AG09309 (cell line): ENCODE results near the gene TRAPPC11.

ENCODE experiments used
- DNase-seq: peaks from one replicate; pipeline ENCODE4 v3.0.0-alpha.2; 2010; ENCODE audit warnings: low read depth
- H3K4me3 ChIP-seq: 2 replicates; pipeline ENCODE4 v1.5.1; 2011; ENCODE audit warnings: mild to moderate bottlenecking, low read depth, low read length, moderate library complexity; ENCODE audit not compliant: control insufficient read depth
- CTCF ChIP-seq: IDR thresholded peaks from 2 replicates; pipeline ENCODE4 v1.5.1; 2011; ENCODE audit warnings: mild to moderate bottlenecking, low read depth, low read length, inconsistent platforms; ENCODE audit not compliant: insufficient read depth, control insufficient read depth; ENCODE audit errors: missing control alignments

The TRAPPC11 gene

DNA sequence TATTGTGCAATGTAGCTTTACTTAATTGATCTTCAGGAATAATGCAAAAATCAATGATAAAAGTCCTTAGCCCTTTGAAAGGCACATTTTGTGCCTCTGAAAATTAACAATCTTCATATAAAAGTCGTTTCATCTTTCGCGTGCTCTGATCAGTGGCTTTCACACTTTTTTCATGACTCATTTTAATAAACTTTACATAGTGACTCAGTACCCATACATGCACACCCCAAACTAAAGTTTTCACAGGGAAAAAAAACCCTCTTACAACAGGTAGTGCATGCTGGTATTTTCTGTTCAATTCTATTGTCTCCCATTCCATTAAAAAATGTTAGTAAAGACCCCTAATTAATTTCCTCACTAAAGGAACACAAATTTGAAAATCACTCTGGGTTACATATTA lies 21.6 kb upstream of the TRAPPC11 start:
- no peak for DNase-seq
- no peak overlapping the region for H3K4me3 ChIP-seq
- TF ChIP-seq CTCF: no peak

DNA sequence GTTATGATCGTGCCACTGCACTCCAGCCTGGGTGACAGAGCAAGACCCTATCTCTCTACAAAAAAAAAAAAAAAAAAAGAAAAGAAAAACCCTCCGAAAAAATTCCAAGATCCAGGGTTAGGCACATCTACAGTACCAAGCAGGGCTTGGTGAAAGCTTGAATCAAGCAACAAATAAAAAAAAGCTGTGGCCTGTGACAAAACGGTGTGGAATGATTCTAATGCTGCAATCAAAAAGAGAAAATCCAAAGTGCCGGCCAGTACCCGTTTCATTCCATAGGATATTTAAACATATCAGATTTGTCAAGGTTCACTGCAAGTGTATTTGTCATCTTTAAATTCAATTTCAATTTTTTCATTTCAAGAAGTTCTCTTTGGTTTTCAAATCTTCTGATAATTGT lies 20.7 kb upstream of the TRAPPC11 start:
- TF ChIP-seq CTCF: no peak
- H3K4me3 ChIP-seq: no peak overlapping the region

GRCh38 chr4:183639291-183639690 lies 19.8 kb upstream of the TRAPPC11 start:
- DNase-seq: no peak
- no peak for TF ChIP-seq CTCF
- H3K4me3 ChIP-seq: no peak overlapping the region

More for the DNA sequence above, 20.7 kb upstream of the TRAPPC11 start:
- DNase-seq: peak; percentile 32

- no peak for TF ChIP-seq CTCF
- no peak overlapping the region for H3K4me3 ChIP-seq
- no peak for DNase-seq
These were observed 13.8 kb upstream of the TRAPPC11 start for GRCh38 chr4:183645326-183645725.

- no peak for TF ChIP-seq CTCF
- H3K4me3 ChIP-seq: peak overlapping the region; percentile 64
- DNase-seq: no peak
These were observed 1.5 kb upstream of the TRAPPC11 start for GRCh38 chr4:183657564-183657963.

GRCh38 chr4:183658362-183659028 lies 598 bp upstream of the TRAPPC11 start:
- H3K4me3 ChIP-seq: peak overlapping the region; percentile 64
- TF ChIP-seq CTCF: no peak
- no peak for DNase-seq
